ENCODE data around the gene CKM.
A peak's percentile ranks its signal among the peaks of the same experiment; 100 is the strongest.
"Not testable (repeated sequence)": the region's sequence is repeated elsewhere in the genome, so short reads cannot be mapped to it uniquely, and the experiment has no call there.

Gene CKM

GRCh38 chr19:45347570-45348366 is 25.1 kb upstream of the CKM start:
- no peak overlapping the region for H3K27ac ChIP-seq (ENCODE audit: low read length)
- H3K36me3 ChIP-seq (ENCODE audit: control insufficient read depth, low read depth, low read length): peaks cover 30% of the 10 kb centered on the region
- no peak overlapping the region for H3K4me3 ChIP-seq (ENCODE audit: low read length)
- no peaks in the 10 kb centered on the region for H3K9me3 ChIP-seq (ENCODE audit: control insufficient read depth, low read depth, low read length)
- peaks cover 2% of the 10 kb centered on the region for H3K27me3 ChIP-seq (ENCODE audit: control insufficient read depth, insufficient read depth, low read length)
- H3K4me1 ChIP-seq (ENCODE audit: control insufficient read depth, low read depth, low read length): no peaks in the 10 kb centered on the region
- H3K9ac ChIP-seq (ENCODE audit: low read length): no peak overlapping the region

GRCh38 chr19:45346449-45346848 is 23.8 kb upstream of the CKM start:
- Histone ChIP-seq H3K27me3 (ENCODE audit: control insufficient read depth, insufficient read depth, low read length) (peaks cover 15% of the 10 kb centered on the region), H3K36me3 (ENCODE audit: control insufficient read depth, low read depth, low read length) (peaks cover 17% of the 10 kb centered on the region), H3K4me3 (ENCODE audit: low read length) (no peak overlapping the region), H3K27ac (ENCODE audit: low read length) (no peak overlapping the region), H3K4me1 (ENCODE audit: control insufficient read depth, low read depth, low read length) (no peaks in the 10 kb centered on the region), H3K9me3 (ENCODE audit: control insufficient read depth, low read depth, low read length) (no peaks in the 10 kb centered on the region), H3K9ac (ENCODE audit: low read length) (no peak overlapping the region)

GRCh38 chr19:45345506-45345860 is 22.8 kb upstream of the CKM start:
- Histone ChIP-seq H3K9ac (ENCODE audit: low read length) (no peak overlapping the region), H3K27ac (ENCODE audit: low read length) (no peak overlapping the region), H3K36me3 (ENCODE audit: control insufficient read depth, low read depth, low read length) (peaks cover 9% of the 10 kb centered on the region), H3K4me1 (ENCODE audit: control insufficient read depth, low read depth, low read length) (no peaks in the 10 kb centered on the region), H3K27me3 (ENCODE audit: control insufficient read depth, insufficient read depth, low read length) (peaks cover 23% of the 10 kb centered on the region), H3K4me3 (ENCODE audit: low read length) (no peak overlapping the region), H3K9me3 (ENCODE audit: control insufficient read depth, low read depth, low read length) (no peaks in the 10 kb centered on the region)

GRCh38 chr19:45344621-45345505 is 22.2 kb upstream of the CKM start:
- H3K9me3 ChIP-seq (ENCODE audit: control insufficient read depth, low read depth, low read length): no peaks in the 10 kb centered on the region
- no peak overlapping the region for H3K27ac ChIP-seq (ENCODE audit: low read length)
- H3K9ac ChIP-seq (ENCODE audit: low read length): no peak overlapping the region
- no peaks in the 10 kb centered on the region for H3K4me1 ChIP-seq (ENCODE audit: control insufficient read depth, low read depth, low read length)
- H3K4me3 ChIP-seq (ENCODE audit: low read length): no peak overlapping the region
- H3K36me3 ChIP-seq (ENCODE audit: control insufficient read depth, low read depth, low read length): peaks cover 2% of the 10 kb centered on the region
- peaks cover 28% of the 10 kb centered on the region for H3K27me3 ChIP-seq (ENCODE audit: control insufficient read depth, insufficient read depth, low read length)

GRCh38 chr19:45342911-45343310 is 20.2 kb upstream of the CKM start:
- Histone ChIP-seq H3K9ac (ENCODE audit: low read length) (no peak overlapping the region), H3K36me3 (ENCODE audit: control insufficient read depth, low read depth, low read length) (no peaks in the 10 kb centered on the region), H3K4me3 (ENCODE audit: low read length) (no peak overlapping the region), H3K27me3 (ENCODE audit: control insufficient read depth, insufficient read depth, low read length) (peaks cover 32% of the 10 kb centered on the region), H3K4me1 (ENCODE audit: control insufficient read depth, low read depth, low read length) (no peaks in the 10 kb centered on the region), H3K27ac (ENCODE audit: low read length) (no peak overlapping the region), H3K9me3 (ENCODE audit: control insufficient read depth, low read depth, low read length) (no peaks in the 10 kb centered on the region)

GRCh38 chr19:45340899-45341453 is 18.3 kb upstream of the CKM start:
- H3K4me1 ChIP-seq (ENCODE audit: control insufficient read depth, low read depth, low read length): no peaks in the 10 kb centered on the region

GRCh38 chr19:45340232-45340898 is 17.7 kb upstream of the CKM start, which contains the start of gene KLC3:
TSS of gene KLC3 (plus strand) at chr19:45340750. CDS start at chr19:45345542, 4,792 bp downstream.
- H3K27ac ChIP-seq (ENCODE audit: low read length): no peak within 1 kb of the TSS
- no peaks in the 10 kb centered on the region for H3K36me3 ChIP-seq (ENCODE audit: control insufficient read depth, low read depth, low read length)
- H3K4me3 ChIP-seq (ENCODE audit: low read length): peak within 1 kb of the TSS; percentile 56
- H3K9me3 ChIP-seq (ENCODE audit: control insufficient read depth, low read depth, low read length): no peaks in the 10 kb centered on the region
- H3K9ac ChIP-seq (ENCODE audit: low read length): no peak within 1 kb of the TSS
- H3K27me3 ChIP-seq (ENCODE audit: control insufficient read depth, insufficient read depth, low read length): peaks cover 32% of the 10 kb centered on the region
- no peaks in the 10 kb centered on the region for H3K4me1 ChIP-seq (ENCODE audit: control insufficient read depth, low read depth, low read length)

More at GRCh38 chr19:45340899-45341453, 18.3 kb upstream of the CKM start:
- Histone ChIP-seq H3K36me3 (ENCODE audit: control insufficient read depth, low read depth, low read length) (no peaks in the 10 kb centered on the region), H3K9me3 (ENCODE audit: control insufficient read depth, low read depth, low read length) (no peaks in the 10 kb centered on the region), H3K27me3 (ENCODE audit: control insufficient read depth, insufficient read depth, low read length) (peaks cover 32% of the 10 kb centered on the region), H3K4me3 (ENCODE audit: low read length) (peak overlapping the region; percentile 56), H3K27ac (ENCODE audit: low read length) (no peak overlapping the region), H3K9ac (ENCODE audit: low read length) (no peak overlapping the region)

GRCh38 chr19:45339629-45340028 is 17.0 kb upstream of the CKM start:
- Histone ChIP-seq H3K4me1 (ENCODE audit: control insufficient read depth, low read depth, low read length) (no peaks in the 10 kb centered on the region), H3K9ac (ENCODE audit: low read length) (no peak overlapping the region), H3K27ac (ENCODE audit: low read length) (no peak overlapping the region), H3K9me3 (ENCODE audit: control insufficient read depth, low read depth, low read length) (no peaks in the 10 kb centered on the region), H3K4me3 (ENCODE audit: low read length) (no peak overlapping the region), H3K36me3 (ENCODE audit: control insufficient read depth, low read depth, low read length) (no peaks in the 10 kb centered on the region), H3K27me3 (ENCODE audit: control insufficient read depth, insufficient read depth, low read length) (peaks cover 32% of the 10 kb centered on the region)

- H3K4me1 ChIP-seq (ENCODE audit: control insufficient read depth, low read depth, low read length): no peaks in the 10 kb centered on the region
- H3K4me3 ChIP-seq (ENCODE audit: low read length): no peak overlapping the region
- H3K27ac ChIP-seq (ENCODE audit: low read length): no peak overlapping the region
- no peak overlapping the region for H3K9ac ChIP-seq (ENCODE audit: low read length)
- H3K36me3 ChIP-seq (ENCODE audit: control insufficient read depth, low read depth, low read length): no peaks in the 10 kb centered on the region
- no peaks in the 10 kb centered on the region for H3K9me3 ChIP-seq (ENCODE audit: control insufficient read depth, low read depth, low read length)
- H3K27me3 ChIP-seq (ENCODE audit: control insufficient read depth, insufficient read depth, low read length): peaks cover 20% of the 10 kb centered on the region
These were observed 14.1 kb upstream of the CKM start for GRCh38 chr19:45336696-45337251.

GRCh38 chr19:45334881-45335280 is 12.2 kb upstream of the CKM start:
- H3K36me3 ChIP-seq (ENCODE audit: control insufficient read depth, low read depth, low read length); H3K4me3 ChIP-seq (ENCODE audit: low read length); H3K27ac ChIP-seq (ENCODE audit: low read length); H3K4me1 ChIP-seq (ENCODE audit: control insufficient read depth, low read depth, low read length); H3K9ac ChIP-seq (ENCODE audit: low read length); H3K27me3 ChIP-seq (ENCODE audit: control insufficient read depth, insufficient read depth, low read length); H3K9me3 ChIP-seq (ENCODE audit: control insufficient read depth, low read depth, low read length): not testable (repeated sequence)
